BLaER1 treated with 17β-estradiol and CSF1 and Interleukin-3, amounts not matched to agents 10 nM and 100 nM (cell line): ENCODE data around the gene NUDT14.

Experiments used
- H3K27ac ChIP-seq, 11 experiments: shearing (Covaris generic); formaldehyde crosslinking; 2 replicates each; pipeline ENCODE4 v1.8.1; 2022
- H3K27me3 ChIP-seq, 11 experiments: shearing (Covaris generic); formaldehyde crosslinking; 2 replicates each; pipeline ENCODE4 v1.8.1; 2022
- H3K36me3 ChIP-seq, 11 experiments: shearing (Covaris generic); formaldehyde crosslinking; 2 replicates each; pipeline ENCODE4 v1.8.1; 2022
- H3K4me1 ChIP-seq, 10 experiments: shearing (Covaris generic); formaldehyde crosslinking; 2 replicates each; pipeline ENCODE4 v1.8.1; 2022
- H3K4me2 ChIP-seq, 11 experiments: shearing (Covaris generic); formaldehyde crosslinking; 2 replicates each; pipeline ENCODE4 v1.8.1; 2022
- H3K4me3 ChIP-seq, 10 experiments: shearing (Covaris generic); formaldehyde crosslinking; 2 replicates each; pipeline ENCODE4 v1.8.1; 2022
- H3K9ac ChIP-seq, 11 experiments: shearing (Covaris generic); formaldehyde crosslinking; 2 replicates each; pipeline ENCODE4 v1.8.1; 2022
- H3K9me3 ChIP-seq, 11 experiments: shearing (Covaris generic); formaldehyde crosslinking; replicated peaks in 1 of 11; 2 replicates each; pipeline ENCODE4 v1.8.1; 2022
- H4K20me1 ChIP-seq, 11 experiments: shearing (Covaris generic); formaldehyde crosslinking; 2 replicates each; pipeline ENCODE4 v1.8.1; 2022
- Cebpa-rat ChIP-seq, 11 experiments: shearing (Covaris generic); IDR thresholded peaks; 2 replicates each; pipeline ENCODE4 v1.8.1; 2022

The NUDT14 gene

DNA sequence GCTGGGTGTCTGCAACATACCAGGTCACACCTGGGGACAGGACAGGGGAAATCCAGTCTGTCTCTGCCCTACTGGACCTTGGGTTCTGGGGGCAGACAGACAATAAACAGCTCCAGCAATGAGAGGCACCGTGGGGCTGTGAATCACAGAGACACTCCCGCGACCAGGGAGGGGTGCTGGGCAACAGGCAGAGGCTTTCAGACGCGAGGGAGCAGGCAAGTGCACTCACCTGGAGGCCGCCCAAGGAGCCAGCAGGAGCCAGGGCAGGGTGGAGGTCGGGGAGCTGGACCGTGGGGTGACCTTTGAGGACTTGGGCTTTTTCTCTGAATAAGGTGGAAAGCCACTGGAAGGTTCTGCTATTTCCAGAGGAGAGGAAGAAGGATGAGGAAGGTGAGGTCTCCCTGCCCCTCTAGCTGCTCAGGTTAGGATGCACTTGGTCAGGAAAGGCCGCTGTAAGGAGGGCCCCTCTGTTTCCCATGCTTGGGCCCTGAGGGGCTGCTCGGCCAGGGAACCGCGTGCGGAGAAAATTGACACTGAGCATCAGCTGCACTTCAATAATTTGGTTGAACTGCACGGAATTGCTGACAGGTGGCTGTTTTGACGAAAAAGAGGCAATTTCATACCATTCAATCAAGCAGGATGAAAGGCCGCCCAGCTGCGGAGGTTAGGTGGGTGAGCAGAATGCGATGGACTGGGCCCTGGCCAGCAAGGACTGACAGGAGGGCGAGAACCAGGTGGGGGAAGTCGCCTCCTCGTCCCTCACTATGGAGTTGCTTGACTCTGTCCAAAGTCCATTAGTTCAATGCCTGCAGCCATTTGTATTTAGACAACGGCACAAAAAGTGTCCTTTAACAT lies 54.8 kb downstream of the NUDT14 start:
- Histone ChIP-seq H3K27ac (peak overlapping the region in 1 of 11 experiments; percentile 15; a peak in 1 of 22 replicates), H3K27me3 (no peaks in the 10 kb centered on the region; a peak in 1 of 22 replicates), H4K20me1 (peaks cover 0 to 12% (median 0%) of the 10 kb centered on the region in 11 experiments; a peak in 1 of 22 replicates), H3K4me2 (peak overlapping the region in 3 of 11 experiments; percentile 24 to 93 (median 88); a peak in 7 of 22 replicates), H3K9ac (0 out of 22 replicates have a peak overlapping the region, but pooled peaks of 2 of the 11 experiments have one; percentile 2 to 17), H3K4me1 (peaks cover 16 to 42% (median 32%) of the 10 kb centered on the region in 10 experiments), H3K9me3 (peaks cover 26 to 33% (median 28%) of the 10 kb centered on the region in 11 experiments), H3K4me3 (no peak overlapping the region), H3K36me3 (peaks cover 4 to 73% (median 43%) of the 10 kb centered on the region in 11 experiments; a peak in 21 of 22 replicates)
- no peak for TF ChIP-seq Cebpa-rat (IDR thresholded peaks at IDR 0.05)

DNA sequence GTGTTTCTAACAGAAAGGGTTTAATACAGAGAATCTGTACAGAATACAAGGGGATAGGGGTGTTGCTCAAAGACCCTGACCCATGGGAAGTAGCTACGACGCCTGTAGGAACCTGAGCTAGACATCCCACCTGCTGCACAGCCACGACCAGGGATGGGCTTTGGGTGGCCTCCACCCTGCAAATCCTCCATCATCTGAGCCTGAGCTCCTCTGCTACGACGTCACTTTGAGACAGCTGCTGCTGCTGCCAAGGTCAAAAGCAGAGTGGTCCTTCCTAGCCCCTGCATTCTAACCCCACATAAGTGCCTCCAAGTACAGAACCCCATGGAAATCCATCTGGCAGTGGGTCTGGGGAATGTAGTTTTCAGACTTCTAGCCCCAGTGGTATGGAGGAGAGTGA lies 56.3 kb downstream of the NUDT14 start:
- H3K4me1 ChIP-seq: peaks cover 16 to 57% (median 41%) of the 10 kb centered on the region in 10 experiments
- peak overlapping the region in 9 of 11 experiments; percentile 23 to 60 (median 37); a peak in 15 of 22 replicates for H3K9ac ChIP-seq
- peaks cover 9 to 67% (median 38%) of the 10 kb centered on the region in 11 experiments; a peak in 21 of 22 replicates for H3K36me3 ChIP-seq
- H3K4me2 ChIP-seq: peak overlapping the region; percentile 62 to 93 (median 85)
- peak overlapping the region in 7 of 10 experiments; percentile 11 to 54 (median 37); a peak in 10 of 20 replicates for H3K4me3 ChIP-seq
- peaks cover 24 to 29% (median 25%) of the 10 kb centered on the region in 11 experiments for H3K9me3 ChIP-seq
- TF ChIP-seq Cebpa-rat (IDR thresholded peaks at IDR 0.05): no peak
- peaks cover 0 to 12% (median 0%) of the 10 kb centered on the region in 11 experiments; a peak in 1 of 22 replicates for H4K20me1 ChIP-seq
- H3K27me3 ChIP-seq: no peaks in the 10 kb centered on the region; a peak in 1 of 22 replicates
- peak overlapping the region in 6 of 11 experiments; percentile 8 to 51 (median 26); a peak in 6 of 22 replicates for H3K27ac ChIP-seq

DNA sequence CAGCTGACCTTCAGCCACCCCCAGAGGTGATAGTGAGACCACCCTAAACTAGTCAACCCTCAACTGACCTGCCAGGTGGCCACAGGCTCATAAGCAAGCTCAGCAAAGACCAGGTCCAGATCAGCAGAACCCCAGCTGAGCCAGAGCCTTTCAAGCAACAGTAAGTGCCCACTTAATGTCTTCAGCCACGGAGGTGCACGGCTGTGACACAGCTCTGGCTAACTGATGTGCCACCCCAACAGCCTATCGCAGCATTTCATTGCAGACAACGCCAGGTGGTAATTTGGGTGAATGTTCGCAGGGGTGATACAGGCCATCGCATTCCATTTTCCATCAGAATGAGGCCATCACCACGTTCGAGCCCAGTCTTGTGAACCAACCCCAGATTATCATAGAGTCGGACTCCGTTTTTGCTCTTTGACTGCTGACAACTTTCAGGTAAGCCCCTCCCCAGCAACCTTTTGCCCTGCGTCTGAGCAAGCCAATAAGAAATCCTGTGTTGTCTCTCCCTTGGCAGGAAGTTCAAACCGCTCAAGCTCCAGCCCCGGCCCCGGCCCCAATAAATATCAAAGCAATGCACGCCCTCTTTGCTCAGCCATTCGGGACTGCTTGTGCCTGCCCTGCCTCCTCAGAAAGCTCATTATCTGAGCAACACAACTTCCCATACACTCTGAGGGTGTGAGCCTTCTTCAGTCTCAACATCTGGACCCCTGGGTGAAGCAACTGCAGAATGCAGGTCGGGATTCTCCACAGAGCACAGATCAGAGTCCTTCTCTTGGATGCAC lies 56.9 kb downstream of the NUDT14 start:
- H3K27me3 ChIP-seq: no peaks in the 10 kb centered on the region; a peak in 1 of 22 replicates
- H3K9ac ChIP-seq: peak overlapping the region in 9 of 11 experiments; percentile 23 to 60 (median 37); a peak in 16 of 22 replicates
- TF ChIP-seq Cebpa-rat (IDR thresholded peaks at IDR 0.05): no peak
- H3K36me3 ChIP-seq: peaks cover 9 to 60% (median 32%) of the 10 kb centered on the region in 11 experiments; a peak in 21 of 22 replicates
- peaks cover 23 to 63% (median 48%) of the 10 kb centered on the region in 10 experiments for H3K4me1 ChIP-seq
- peak overlapping the region; percentile 62 to 93 (median 85) for H3K4me2 ChIP-seq
- H3K4me3 ChIP-seq: peak overlapping the region in 7 of 10 experiments; percentile 11 to 54 (median 37); a peak in 10 of 20 replicates
- H4K20me1 ChIP-seq: peaks cover 0 to 17% (median 0%) of the 10 kb centered on the region in 11 experiments; a peak in 1 of 22 replicates
- peaks cover 24 to 29% (median 25%) of the 10 kb centered on the region in 11 experiments for H3K9me3 ChIP-seq
- H3K27ac ChIP-seq: peak overlapping the region in 6 of 11 experiments; percentile 10 to 51 (median 32); a peak in 9 of 22 replicates

DNA sequence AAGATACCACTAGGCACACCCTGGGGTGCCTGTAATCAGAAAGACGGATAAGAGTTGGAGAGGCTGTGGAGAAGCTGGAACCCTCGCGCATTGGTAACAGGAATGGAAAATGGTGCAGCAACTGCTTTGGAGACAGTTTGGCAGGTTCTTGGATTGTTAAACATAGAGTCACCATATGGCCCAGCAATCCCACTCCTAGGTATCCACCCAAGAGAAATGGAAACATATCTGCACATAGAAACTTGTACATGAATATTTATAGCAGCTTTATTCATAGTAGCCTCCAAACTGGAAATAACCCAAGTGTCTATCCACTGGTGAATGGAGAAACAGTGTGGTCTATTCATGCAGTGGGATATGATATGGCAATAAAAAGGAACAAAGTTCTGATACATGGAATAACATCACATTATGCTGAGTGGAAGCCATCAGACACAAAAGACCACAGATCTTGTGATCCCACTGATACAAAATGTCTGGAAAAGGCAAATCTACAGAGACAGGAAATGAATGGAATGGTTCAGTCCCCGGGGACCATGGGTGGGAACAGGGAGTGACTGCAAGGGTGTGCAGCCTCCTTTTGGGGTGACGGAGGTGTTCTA lies 57.9 kb downstream of the NUDT14 start:
- Histone ChIP-seq H3K4me1 (peaks cover 28 to 74% (median 58%) of the 10 kb centered on the region in 10 experiments), H3K36me3 (peaks cover 9 to 55% (median 30%) of the 10 kb centered on the region in 11 experiments; a peak in 21 of 22 replicates)
- no peak for TF ChIP-seq Cebpa-rat (IDR thresholded peaks at IDR 0.05)

More for the DNA sequence above, 57.9 kb downstream of the NUDT14 start:
- Histone ChIP-seq H3K4me3 (no peak overlapping the region), H3K4me2 (peak overlapping the region in 8 of 11 experiments; percentile 74 to 93 (median 88); a peak in 12 of 22 replicates), H3K27me3 (no peaks in the 10 kb centered on the region; a peak in 1 of 22 replicates), H3K9me3 (peaks cover 24 to 29% (median 25%) of the 10 kb centered on the region in 11 experiments), H4K20me1 (peaks cover 0 to 19% (median 0%) of the 10 kb centered on the region in 11 experiments; a peak in 1 of 22 replicates), H3K27ac (peak overlapping the region in 1 of 11 experiments; percentile 51; a peak in 1 of 22 replicates), H3K9ac (no peak overlapping the region)
